H4 (cell line): ENCODE data around the gene MYBBP1A. TPM values are rescaled to one million over a fixed set of nuclear protein-coding genes. Genes with fewer than 3 reads are reported as not detected.
"Not testable (repeated sequence)": the region's sequence is repeated elsewhere in the genome, so short reads cannot be mapped to it uniquely, and the experiment has no call there.

ENCODE experiments used
- DNase-seq: peaks from one replicate; pipeline ENCODE4 v3.0.0-alpha.2; 2015; ENCODE audit warnings: low spot score
- total RNA-seq: library from RNA; depleted of rRNA; stranded (reverse); fragments of >200 nt; shearing (Covaris generic); gene quantifications from 2 replicates; pipeline ENCODE4 v1.2.3, GENCODE V29; 2014; rRNA removed

Gene MYBBP1A, protein sequence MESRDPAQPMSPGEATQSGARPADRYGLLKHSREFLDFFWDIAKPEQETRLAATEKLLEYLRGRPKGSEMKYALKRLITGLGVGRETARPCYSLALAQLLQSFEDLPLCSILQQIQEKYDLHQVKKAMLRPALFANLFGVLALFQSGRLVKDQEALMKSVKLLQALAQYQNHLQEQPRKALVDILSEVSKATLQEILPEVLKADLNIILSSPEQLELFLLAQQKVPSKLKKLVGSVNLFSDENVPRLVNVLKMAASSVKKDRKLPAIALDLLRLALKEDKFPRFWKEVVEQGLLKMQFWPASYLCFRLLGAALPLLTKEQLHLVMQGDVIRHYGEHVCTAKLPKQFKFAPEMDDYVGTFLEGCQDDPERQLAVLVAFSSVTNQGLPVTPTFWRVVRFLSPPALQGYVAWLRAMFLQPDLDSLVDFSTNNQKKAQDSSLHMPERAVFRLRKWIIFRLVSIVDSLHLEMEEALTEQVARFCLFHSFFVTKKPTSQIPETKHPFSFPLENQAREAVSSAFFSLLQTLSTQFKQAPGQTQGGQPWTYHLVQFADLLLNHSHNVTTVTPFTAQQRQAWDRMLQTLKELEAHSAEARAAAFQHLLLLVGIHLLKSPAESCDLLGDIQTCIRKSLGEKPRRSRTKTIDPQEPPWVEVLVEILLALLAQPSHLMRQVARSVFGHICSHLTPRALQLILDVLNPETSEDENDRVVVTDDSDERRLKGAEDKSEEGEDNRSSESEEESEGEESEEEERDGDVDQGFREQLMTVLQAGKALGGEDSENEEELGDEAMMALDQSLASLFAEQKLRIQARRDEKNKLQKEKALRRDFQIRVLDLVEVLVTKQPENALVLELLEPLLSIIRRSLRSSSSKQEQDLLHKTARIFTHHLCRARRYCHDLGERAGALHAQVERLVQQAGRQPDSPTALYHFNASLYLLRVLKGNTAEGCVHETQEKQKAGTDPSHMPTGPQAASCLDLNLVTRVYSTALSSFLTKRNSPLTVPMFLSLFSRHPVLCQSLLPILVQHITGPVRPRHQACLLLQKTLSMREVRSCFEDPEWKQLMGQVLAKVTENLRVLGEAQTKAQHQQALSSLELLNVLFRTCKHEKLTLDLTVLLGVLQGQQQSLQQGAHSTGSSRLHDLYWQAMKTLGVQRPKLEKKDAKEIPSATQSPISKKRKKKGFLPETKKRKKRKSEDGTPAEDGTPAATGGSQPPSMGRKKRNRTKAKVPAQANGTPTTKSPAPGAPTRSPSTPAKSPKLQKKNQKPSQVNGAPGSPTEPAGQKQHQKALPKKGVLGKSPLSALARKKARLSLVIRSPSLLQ (N-terminal part only)
- 15.0 and 16.4 TPM in 2 replicates for total RNA-seq

DNA sequence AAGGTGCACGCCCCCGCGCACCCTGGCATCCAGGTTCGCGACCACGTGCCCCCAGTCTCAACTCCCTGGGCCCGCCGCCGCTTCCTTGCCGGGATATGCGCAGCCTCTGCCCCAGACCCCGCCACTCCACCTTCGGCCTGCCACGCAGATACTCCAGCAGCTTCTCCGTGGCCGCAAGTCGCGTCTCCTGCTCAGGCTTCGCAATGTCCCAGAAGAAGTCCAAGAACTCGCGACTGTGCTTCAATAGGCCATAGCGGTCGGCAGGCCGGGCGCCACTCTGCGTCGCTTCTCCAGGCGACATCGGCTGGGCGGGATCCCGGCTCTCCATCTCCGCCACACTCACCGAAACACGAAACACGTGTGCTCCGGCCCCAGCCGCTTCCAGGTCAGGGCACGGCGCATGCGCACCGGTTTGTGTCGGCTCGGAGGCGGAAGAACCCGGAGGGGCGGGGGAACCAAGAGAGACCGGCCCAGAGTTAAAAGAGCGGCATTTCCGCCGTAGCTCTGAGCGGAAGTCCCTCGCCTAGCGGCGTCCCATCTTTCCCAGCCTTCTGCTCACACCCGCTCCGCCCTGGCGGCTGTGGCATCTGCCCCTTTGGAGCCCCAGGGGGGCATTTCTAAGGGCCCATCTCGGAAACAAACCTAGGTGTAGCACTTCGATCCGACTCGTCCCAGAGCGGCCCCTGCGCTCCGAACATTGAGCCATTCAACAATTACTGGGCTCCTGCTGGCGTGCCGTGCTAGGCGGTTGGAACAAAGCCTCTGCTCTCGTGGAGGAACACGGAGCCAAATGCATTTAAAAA lies at the start of gene MYBBP1A:
MYBBP1A (minus strand) TSS at position 388 of the 803 bp plus-strand sequence; CDS start at position 328, 60 bp downstream.
- peak; percentile 87 for DNase-seq

DNA sequence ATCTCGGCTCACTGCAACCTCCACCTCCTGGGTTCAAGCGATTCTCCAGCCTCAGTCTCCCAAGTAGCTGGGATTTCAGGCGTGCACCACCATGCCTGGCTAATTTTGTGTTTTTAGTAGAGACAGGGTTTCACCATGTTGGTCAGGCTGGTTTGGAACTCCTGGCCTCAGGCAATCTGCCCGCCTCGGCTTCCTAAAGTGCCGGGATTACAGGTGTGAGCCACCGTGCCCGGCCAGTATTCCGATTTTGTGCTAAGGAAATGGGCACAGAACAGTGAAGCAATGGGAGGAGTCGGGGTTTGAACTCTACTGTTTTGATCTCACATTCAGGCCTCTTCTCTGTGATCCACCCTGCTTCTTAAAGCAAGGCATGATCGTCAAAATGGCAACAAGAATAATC lies 49.6 kb upstream of the MYBBP1A start:
- not testable (repeated sequence) for DNase-seq

DNA sequence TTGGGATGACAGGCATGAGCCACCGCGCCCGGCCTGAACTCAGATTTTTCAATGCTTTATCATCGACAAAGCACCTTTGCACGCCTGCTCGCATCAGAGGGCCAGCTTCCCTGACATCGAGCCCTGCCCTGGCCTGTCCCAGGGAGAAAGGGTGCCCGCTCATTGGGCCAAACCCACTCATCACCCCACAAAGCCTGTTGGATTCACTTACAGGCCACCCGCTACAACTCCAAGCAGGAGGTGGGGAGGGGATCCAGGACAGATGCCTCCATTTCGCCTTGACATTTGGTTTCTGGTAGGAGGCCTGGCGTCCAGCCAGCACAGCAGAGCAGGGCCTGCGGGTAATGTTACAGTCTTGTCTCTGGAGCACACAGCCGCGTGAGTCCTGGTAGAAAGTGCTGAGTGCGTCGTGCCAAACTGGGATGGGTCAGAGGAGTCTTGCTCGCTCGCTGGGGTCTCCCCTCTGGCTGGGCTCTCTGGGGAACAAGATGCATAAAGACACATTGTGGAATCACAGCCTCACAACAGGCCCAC lies 49.0 kb upstream of the MYBBP1A start:
- no peak for DNase-seq

DNA sequence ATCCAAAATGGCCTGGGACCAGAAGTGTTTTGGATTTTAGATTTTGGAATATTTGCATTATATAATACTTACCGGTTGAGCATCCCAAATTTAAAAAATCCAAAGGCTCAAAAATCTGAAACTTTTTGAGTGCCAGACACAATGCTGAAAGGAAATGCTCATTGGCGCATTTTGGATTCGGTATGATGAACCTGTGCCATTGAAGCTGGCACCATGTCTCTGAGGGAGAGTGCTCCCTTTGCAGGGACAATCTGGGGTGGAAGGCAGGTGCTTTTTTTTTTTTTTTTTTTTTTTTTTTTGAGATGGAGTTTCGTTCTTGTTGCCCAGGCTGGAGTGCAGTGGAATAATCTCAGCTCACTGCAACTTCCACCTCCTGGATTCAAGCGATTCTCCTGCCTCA lies 46.9 kb upstream of the MYBBP1A start:
- no peak for DNase-seq

DNA sequence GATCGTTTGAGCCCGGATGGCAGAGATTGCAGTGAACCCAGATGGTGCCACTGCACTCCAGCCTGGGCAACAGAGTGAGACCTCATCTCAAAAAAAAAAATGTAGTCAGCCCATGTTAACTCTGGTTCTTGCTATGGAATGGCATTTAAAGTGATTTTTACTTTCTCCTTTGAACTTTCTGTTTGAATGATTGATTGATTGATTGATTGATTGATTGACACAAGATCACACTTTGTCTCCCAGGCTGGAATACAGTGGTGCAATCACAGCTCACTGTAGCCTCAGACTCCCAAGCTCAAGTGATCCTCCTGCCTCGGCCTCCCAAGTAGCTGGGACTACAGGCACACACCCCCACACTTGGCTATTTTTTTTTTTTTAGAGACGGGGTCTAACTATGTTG lies 46.1 kb upstream of the MYBBP1A start:
- no peak for DNase-seq

DNA sequence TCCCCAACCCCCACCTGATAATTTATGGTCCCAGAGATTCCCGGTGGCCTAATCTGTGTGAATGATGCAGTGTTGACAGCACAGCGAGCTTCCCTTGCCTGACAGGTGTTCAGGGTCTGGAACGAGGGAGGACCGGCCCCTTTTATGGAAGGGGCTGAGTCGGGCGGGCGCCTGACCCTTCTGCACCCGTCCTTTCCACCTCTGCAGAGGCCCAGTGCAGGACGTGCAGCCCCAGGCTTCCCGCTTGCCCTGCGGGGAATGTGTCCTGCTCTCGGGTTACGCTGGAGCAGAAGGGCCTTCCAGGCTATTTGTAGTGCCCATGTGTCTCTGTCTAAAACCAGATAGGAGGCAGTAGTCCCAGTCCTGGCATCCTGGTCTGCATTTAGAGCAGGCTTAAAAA lies 45.4 kb upstream of the MYBBP1A start:
- no peak for DNase-seq

DNA sequence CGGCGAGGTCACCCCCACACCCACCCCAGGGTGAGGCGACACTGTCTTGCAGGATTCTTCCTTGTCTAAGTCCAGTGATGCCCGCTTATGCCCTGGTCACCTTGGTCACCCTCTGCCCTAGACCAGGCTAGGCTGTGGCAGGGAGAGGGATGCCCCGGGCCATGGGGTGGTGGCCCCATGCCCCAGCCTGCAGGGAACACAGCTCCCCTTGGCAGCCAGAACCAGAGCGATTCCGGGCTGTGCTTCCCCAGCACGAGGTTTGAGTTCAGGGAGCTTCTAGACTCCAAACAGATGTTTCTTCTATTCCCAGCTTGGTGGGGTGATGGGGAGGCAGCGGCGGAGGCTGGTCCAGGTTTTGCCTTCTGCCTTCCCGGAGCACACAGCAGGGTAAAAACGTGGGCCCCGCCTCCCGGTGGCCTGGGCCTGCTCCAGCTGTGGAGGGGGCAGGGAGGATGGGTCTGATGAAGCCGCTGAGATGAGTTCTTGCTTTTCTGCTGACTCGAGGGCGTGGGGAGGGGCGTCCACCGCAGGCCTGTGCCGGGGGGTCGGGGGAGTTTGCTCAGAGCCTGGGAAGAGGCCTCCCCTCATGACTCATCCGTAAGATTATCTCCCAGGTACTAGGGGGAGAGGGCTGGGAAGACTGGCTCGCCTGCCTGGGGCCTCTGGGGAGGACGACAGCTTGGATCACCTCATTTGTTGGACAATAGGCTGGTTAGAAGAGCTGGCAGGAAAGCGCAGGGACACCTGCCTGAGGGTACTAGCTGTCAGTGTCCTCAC lies 44.5 kb upstream of the MYBBP1A start:
- DNase-seq: no peak

DNA sequence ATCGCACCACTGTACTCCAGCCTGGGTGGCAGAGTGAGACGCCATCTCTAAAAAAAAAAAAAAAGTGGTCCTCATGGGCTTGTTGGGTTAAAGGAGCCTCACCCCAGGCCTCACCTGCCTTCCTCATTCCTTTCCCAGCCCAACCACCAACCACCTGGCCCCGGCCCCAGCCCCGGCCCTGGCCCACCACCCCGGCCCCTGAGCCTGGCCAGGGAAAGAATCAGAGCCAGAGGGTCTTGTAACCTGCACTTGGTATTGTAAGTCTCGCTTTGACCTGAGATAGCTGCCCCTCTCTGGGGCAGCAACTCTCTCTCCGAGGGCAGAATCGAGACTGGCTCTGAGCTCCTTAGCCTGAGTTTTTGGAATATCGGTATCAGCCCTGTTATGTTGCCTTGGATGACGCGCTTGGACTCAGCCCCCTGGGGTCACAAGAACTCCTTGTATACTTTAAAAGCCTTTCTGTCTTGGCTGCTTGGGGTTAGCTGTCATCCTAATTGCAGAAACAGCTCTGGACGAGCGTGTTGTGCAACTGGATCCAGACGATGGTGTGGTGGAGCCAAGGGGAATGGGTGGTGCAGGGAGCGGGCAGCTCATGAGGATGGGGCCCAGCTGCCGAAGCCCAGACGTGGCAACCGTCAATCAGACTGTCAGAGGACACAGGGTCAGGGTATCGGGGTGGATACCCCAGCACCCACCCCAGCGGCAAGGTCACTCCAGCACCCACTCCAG lies 43.8 kb upstream of the MYBBP1A start:
- DNase-seq: no peak

DNA sequence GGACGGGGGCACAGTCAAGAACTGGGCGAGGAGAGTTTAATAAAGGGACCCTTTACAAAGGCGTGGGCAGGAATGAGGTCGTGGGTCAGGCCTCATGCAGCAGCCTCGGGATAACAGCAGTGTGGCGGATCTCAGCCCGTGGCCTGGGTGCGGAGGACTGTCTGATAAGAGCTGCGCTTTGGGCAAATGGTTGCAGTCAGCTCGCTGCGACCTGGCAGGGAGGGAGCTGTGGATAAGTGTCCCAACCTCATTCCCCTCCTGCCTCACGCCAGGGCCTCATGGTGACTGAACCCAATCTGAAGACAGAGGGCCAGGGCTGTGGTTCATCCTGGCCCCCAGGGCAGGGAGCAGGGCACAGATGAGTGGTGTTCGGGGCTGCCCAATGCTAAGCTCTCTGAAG lies 42.8 kb upstream of the MYBBP1A start:
- DNase-seq: no peak

DNA sequence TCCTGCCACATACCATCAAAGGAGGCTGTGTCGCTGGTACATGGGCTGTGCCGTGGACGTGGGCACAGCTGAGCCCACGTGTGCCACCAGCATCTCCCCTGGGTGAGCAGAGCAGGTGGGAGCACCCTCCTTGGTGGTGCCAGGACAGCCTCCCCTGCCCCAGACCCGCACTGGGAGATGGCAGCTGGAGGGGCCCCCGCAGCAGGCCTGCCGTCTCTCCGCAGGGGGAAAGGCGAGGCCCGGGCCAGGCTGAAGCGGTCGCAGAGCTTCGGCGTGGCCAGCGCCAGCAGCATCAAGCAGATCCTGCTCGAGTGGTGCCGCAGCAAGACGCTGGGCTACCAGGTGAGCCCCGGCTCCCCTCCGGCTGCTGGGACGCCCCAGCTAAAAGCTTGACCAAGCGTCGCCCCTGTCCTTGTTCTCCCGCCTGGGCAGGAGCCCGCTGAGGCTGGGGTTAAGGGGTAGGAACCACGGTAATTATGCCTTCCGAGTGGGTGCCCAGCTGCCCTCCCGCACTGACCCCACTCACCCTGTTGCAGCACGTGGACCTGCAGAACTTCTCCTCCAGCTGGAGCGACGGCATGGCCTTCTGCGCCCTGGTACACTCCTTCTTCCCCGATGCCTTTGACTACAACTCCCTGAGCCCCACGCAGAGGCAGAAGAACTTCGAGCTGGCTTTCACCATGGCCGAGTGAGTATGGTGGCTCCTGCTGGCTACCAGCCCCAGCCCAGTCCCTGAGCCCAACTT lies 41.6 kb upstream of the MYBBP1A start:
- DNase-seq: no peak

DNA sequence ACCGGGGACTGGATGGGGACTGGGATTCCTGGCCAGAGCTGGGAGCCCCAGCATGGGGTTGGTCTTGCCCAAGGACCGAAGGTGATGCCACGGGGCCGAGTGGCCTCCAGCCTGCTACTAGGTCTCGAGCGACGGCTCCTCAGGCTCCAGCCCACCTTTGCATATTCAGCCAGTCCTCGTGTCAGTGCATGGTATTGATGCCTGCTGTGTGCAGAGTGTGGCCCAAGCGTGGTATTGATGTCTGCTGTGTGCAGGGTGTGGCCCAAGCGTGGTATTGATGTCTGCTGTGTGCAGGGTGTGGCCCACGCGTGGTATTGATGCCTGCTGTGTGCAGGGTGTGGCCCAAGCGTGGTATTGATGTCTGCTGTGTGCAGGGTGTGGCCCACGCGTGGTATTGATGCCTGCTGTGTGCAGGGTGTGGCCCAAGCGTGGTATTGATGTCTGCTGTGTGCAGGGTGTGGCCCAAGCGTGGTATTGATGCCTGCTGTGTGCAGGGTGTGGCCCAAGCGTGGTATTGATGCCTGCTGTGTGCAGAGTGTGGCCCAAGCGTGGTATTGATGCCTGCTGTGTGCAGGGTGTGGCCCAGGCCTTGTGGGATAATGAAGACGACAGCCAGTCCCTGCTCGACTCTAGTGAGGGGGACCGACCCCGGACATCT lies 40.6 kb upstream of the MYBBP1A start:
- not testable (repeated sequence) for DNase-seq

DNA sequence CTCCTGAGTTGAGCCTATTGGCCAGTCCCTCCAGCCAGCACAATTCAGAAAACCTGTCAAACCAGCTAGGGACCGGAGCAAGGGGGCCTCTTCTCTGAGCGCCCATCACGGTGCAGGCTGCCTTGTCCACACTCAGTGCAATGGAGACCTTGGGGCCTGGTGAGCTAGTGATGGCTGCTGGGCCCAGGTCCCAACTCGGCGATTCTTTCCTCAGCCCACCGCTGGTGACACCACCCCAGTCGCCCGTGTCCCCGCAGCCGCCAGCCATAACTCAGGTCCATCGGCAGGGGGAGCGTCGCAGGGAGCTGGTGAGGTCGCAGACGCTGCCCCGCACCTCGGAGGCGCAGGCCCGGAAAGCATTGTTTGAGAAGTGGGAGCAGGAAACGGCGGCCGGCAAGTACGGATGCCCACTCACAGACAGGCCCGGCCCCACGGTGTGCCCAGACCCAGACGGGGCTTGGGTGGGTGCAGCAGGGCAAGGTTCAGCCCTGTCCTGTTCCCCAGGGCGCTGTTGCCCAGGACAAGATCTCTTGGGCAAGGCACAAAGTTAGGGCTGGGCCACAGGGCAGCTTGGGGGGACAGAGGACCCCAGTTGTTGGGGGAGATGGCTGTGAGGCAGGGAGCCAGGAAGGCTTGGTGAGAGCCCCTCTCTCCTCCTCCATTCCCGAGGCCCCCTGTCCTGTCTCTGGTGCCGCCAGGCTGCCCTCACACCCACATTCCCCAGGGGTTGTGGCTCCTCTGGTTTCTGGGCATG lies 39.9 kb upstream of the MYBBP1A start:
- DNase-seq: no peak

DNA sequence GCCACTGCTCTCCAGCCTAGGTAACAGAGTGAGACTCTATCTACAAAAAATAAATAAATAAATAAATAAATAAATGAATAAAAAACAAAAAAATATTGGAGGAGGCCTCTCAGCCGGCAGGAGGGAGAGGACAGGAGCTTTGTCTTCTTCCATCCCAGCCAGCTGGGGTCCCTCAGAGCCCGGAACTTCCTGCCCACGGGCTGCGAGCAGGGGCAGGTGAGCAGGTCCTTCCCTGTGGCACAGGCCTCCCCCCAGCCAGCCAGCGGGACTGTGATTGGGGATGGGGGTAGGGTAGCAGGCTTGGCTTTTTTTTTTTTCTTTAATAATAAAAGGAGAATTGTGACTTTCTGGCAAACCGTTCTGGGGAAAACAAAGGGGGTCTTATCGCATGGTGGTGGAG lies 39.2 kb upstream of the MYBBP1A start:
- DNase-seq: no peak

DNA sequence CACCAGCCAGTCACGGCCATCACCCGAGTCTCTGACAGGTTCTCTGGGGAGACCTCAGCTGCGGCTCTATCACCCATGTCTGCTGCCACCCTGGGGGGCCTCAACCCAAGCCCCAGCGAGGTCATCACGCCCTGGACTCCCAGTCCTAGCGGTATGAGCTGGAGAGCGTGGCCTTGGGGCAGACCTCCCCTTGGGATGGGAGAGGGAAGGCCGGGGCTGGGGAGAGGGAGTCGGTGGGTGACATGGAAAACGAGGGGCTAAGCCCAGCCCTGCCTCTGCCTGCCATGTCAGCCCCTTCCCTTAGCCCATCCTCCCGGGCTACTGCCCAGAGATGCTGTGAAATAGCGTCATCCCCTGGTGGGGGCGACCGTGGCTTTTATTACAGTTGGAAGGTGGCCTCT lies 37.8 kb upstream of the MYBBP1A start:
- no peak for DNase-seq

DNA sequence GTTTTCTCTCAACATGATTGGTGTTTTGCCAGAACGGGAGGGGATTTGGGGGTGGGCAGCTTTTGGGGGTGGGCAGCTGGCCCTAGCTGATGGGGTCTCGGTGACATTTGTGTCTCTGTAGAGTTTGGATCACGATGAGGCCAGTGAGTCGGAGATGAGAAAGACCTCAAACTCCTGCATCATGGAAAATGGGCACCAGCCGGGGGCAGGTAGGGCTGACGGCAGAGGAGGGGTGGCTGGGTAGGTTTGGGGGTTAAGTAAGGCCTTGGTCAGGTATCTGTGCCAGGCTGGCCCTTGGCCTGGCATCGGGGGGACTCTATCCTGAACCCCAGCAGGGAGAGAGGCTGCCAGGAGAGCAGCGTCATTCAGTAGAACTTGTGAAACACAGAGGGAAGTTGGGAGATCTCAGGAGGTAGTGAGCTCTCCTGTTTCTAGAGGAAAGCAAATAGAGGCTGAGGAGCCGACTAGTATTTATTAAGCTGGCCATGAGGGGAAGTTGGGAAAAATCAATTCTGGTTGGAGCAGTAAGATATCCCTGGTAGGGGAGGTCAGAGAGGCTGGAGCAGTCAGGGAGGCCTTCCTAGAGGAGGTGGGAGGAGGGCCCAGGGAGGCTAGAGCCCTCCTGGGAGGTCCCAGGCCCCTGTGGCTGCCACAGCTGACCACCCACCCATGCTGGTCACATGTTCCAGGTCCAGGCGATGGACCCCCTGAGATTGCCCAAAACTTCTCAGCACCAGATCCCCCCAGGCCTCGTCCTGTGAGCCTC lies 37.2 kb upstream of the MYBBP1A start:
- no peak for DNase-seq

DNA sequence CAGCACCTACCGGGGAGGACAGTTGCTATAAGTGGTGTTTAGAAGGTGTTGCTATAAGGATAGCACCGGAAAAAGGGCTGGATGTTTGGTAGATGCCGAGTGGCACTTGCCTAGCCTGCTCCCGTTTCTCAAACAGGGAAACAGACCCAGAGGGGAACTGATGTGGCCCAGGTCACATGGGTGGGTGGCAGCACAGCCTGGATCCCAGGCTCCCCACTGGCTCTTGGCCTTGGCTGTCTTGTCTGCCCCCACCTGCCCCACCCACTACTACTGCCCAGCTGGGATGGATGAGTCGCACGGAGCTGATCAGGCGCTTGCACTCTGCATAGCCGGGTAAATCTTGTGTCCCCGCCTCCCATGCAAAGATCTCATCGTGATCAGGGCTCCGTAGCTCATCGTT lies 36.3 kb upstream of the MYBBP1A start:
- DNase-seq: peak; percentile 9
